ENCODE data around the gene ZNF101.

ZNF101 gene

GRCh38 chr19:19668230-19669012, at the start of gene ZNF101:
Gene ZNF101 (plus strand): TSS chr19:19668839. CDS start chr19:19668964, 125 bp downstream.
- peak; percentile 90 for DNase-seq

- no peak for DNase-seq
Observed at GRCh38 chr19:19619181-19619848, 49.3 kb upstream of the ZNF101 start.

- no peak for DNase-seq
Observed at GRCh38 chr19:19619849-19620210, 48.8 kb upstream of the ZNF101 start.

GRCh38 chr19:19623383-19623782, 45.3 kb upstream of the ZNF101 start:
- no peak for DNase-seq

GRCh38 chr19:19624032-19624570, 44.5 kb upstream of the ZNF101 start:
- no peak for DNase-seq

GRCh38 chr19:19626516-19627472, 41.8 kb upstream of the ZNF101 start:
- no peak for DNase-seq

- peak; percentile 51 for DNase-seq
Observed at GRCh38 chr19:19627621-19628500, 40.8 kb upstream of the ZNF101 start, which contains the start of gene LPAR2. Gene LPAR2 (minus strand): TSS chr19:19628220. CDS start chr19:19627275, 945 bp downstream.

- peak; percentile 57 for DNase-seq
Observed at GRCh38 chr19:19628501-19629134, 40.0 kb upstream of the ZNF101 start.

- DNase-seq = no peak
Observed at GRCh38 chr19:19630062-19630414, 38.6 kb upstream of the ZNF101 start.

GRCh38 chr19:19630426-19630825, 38.2 kb upstream of the ZNF101 start:
- DNase-seq = no peak

GRCh38 chr19:19631346-19631745, 37.3 kb upstream of the ZNF101 start:
- DNase-seq = no peak

GRCh38 chr19:19632661-19633060, 36.0 kb upstream of the ZNF101 start:
- DNase-seq = no peak

- DNase-seq = no peak
Observed at GRCh38 chr19:19633711-19634515, 34.7 kb upstream of the ZNF101 start.

GRCh38 chr19:19634516-19635312, 33.9 kb upstream of the ZNF101 start:
- DNase-seq = no peak

- DNase-seq = no peak
Observed at GRCh38 chr19:19635313-19635702, 33.3 kb upstream of the ZNF101 start.

- DNase-seq = no peak
Observed at GRCh38 chr19:19636573-19637185, 32.0 kb upstream of the ZNF101 start.

- no peak for DNase-seq
Observed at GRCh38 chr19:19637186-19637522, 31.5 kb upstream of the ZNF101 start.

GRCh38 chr19:19637523-19638251, 31.0 kb upstream of the ZNF101 start:
- no peak for DNase-seq

Data from NCI-H1694 treated with DMSO at 0.1 percent for 48 hours (cell line).